GM11168 (cell line): ENCODE data around the gene PEX12.
"Not testable (repeated sequence)": the region's sequence is repeated elsewhere in the genome, so short reads cannot be mapped to it uniquely, and the experiment has no call there.

Source experiments
- in situ Hi-C: fragments of 300-500 bp; cut with MboI; formaldehyde crosslinking; loops from one replicate; pipeline ENCODE4 v1.12.0; 2022; ENCODE audit warnings: low sequenced_read_pairs; ENCODE audit not compliant: unreplicated experiment

PEX12 gene

DNA sequence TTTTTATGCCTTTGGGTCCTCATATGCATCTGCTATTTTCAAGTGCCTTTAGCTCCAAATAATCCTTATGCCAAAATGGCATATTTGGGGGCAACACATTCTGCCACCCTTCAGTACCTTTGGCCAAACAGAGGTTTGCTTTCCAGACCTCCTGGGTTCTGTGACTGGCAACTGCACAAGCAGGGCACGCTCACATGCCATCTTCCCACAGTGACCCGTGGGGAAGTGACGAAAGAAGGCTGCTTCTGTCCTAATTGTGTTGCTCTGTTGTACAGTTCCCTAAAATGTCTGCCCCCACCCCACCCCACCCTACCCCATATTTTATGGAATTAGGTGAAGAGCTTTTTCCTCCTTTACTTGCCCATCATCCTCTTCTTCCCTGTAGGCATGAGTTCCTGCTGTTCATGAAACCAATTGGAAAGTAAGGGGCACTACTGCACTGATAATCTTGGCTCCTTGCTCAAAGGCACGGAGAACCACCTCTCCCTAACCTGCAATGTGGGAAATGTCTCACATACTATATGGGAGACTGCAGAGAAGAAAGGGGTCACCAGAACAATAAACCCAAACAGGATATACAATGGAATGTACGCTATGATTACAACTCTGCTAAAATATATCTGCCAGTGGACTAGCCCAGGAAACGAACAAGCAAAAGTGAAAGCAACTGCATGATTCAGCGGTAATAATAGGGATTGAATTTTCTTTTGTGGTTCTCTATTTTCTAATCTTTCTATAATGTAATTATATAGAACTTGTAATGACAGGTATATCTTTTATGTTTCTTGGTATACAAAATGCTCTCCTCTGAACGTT lies 37.6 kb downstream of the PEX12 start:
- in situ Hi-C loops, result no loop called here

DNA sequence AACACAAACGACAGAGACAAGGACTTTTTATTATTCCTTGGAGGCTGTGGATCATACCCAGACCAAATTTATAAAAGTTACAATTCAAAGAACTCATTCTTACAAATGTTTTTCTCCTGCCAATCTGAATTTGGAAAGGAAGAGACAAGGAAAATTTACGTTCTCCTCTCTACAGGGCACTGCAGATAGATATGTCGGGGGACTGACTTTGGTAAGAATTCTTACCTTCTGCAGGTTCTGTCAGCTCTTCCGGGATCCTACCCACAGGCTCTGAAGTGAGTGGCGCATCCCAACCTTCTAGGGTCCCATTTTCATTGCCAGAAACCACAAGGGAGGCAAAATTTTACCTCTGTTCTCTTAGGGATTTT lies 38.7 kb downstream of the PEX12 start:
- in situ Hi-C loops, result loop anchor here (5.0 to 10.0 kb wide), 3 partner anchors 105 to 375 kb away; partner anchors contain the start of gene SLFN12

DNA sequence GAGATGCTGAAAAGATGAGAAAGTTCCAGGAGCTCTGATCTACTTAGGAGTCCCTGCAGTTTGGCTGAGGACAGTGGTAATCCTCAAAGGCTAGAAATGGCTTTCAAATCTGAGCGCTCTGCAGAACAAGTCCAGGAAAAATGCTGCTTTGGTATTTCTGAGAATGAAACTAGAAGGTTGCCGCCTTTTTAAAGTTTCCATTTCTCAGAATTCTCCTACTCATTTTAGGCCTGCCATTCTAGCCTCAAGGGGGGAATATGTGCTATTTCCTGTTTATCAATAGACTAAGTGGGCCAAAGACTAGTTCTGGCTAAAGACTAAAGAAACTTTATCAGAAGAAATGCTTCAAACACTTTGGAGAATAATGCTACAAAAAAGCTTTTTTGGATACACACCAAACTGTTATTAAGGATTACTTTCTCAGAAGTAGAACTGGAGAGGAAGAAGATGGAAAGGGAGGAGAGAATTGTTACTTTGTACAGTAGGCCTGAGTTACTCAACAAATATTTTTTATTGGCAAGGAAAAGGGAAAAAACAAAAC lies 40.7 kb downstream of the PEX12 start, which contains the start of gene SLFN12L:
Gene SLFN12L, minus strand, starts transcription at position 78 of the 541 bp plus-strand sequence. CDS start 15,314 bp downstream, outside the sequence.
- in situ Hi-C loops, result loop anchor here (5.0 to 10.0 kb wide), 3 partner anchors 103 to 373 kb away; partner anchors contain the start of gene SLFN12

DNA sequence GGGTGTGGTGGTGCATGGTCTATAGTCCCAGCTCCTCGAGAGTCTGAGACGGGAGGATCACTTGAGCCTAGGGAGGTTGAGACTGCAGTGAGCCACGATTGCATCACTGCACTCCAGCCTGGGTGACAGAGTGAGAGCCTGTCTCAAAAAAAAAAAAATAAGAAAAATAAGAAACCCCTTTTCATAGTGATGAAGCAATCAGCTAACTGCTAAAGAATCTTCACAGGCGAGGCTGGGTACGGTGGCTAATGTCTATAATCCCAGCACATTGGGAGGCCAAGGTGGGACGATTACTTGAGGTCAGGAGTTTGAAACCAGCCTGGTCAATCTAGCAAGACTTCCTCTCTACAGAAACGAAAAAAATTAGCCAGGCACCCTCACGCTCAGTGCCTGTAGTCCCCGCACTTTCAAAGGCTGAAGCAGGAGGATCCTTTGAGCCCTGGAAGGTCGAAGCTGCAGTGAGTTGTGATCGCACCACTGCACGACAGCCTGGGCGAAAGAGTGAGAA lies 41.7 kb downstream of the PEX12 start:
- in situ Hi-C loops, result loop anchor here (5.0 to 10.0 kb wide), 3 partner anchors 102 to 372 kb away; partner anchors contain the start of gene SLFN12

DNA sequence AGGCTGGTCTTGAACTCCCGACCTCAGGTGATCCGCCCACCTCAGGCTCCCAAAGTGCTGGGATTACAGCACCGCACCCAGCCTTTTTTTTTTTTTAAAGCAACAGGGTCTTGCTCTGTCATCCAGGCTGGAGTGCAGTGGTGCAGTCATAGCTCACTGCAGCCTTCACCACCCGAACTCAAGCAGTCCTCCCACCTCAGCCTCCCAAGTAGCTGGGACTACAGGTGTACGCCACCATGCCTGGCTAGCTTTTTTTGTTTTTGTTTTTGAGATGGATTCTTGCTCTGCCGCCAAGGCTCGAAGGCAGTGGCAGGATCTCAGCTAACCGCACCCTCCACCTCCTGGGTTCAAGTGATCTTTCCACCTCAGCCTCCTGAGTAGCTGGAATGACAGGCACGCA lies 43.0 kb downstream of the PEX12 start:
- in situ Hi-C loops, result loop anchor here (5.0 to 10.0 kb wide), 3 partner anchors 101 to 371 kb away; partner anchors contain the start of gene SLFN12

DNA sequence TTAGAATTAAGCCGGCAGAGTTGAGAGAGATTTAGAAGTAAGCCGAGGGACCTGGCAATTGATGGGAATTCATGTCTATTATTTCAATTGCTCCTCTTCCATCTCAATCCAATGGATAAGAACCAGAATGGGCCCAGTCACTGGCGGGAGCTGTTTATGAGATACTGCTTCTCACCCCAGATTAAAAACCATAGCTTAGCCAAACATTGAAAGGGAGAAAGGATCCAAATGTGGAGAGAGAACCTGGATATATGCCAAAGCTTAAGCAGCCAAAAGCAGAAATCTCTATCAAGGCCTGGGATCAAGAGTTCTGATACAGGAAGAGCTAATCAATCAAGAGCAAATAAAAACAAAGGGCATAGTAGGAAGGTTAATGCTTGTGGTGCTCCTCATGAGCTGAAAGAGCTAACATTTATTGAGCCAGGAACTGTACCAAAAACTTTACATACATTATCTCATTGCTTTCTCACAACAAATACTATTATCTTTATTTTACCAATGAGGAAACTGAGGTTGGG lies 43.7 kb downstream of the PEX12 start:
- in situ Hi-C loops, result loop anchor here (5.0 to 10.0 kb wide), 3 partner anchors 100 to 370 kb away; partner anchors contain the start of gene SLFN12

DNA sequence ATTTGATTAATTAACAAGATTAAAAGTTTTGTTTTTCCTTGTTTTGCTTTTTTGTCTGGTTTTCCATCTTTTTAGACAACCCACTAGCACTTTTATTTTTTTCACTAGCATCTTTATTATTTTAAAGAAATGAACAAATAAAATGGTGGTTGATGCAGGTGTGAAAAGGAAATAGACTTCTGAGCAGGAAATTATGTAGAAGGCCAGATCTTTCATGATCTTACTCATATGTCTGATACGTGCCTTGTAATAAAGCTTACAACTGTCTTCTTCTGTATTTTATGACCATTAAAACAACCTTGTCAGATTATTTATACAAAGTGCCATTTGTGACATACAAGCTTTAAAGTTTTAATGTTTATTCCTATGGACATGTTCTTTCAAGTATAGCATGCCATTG lies 47.2 kb downstream of the PEX12 start:
- in situ Hi-C loops, result loop anchor here (10.0 kb wide), 2 partner anchors 96 to 366 kb away; partner anchors contain the start of gene SLFN12

DNA sequence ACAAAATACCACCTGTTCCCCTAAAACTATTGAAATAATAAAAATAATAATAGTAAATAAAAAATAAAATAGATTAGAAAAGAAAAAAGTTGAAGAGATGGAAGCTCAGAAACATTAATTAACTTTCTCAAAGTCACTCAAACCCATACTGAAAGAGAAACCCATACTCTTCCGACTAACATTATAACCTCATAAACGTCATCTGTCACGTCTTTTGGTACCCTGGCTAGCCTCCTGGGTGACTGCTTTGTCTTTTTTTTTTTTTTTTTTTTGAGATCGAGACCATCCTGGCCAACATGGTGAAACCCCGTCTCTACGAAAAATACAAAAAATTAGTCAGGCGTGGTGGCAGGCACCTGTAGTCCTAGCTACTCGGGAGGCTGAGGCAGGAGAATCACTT lies 48.5 kb downstream of the PEX12 start:
- in situ Hi-C loops, result loop anchor here (10.0 kb wide), 2 partner anchors 95 to 365 kb away; partner anchors contain the start of gene SLFN12

DNA sequence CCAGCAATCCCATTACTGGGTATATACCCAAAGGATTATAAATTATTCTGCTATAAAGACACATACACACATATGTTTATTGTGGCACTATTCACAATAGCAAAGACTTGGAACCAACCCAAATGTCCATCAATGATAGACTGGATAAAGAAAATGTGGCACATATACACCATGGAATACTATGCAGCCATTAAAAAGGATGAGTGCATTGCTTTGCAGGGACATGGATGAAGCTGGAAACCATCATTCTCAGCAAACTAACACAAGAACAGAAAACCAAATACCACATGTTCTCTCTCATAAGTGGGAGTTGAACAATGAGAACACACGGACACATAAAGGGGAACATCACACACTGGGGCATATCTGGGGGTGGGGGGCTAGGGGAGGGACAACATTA lies 49.0 kb downstream of the PEX12 start:
- in situ Hi-C loops, result not testable (repeated sequence)
